H1 (cell line): ENCODE results near the gene SLC17A5. TPM values are rescaled to one million over a fixed set of nuclear protein-coding genes. Genes with fewer than 3 reads are reported as not detected.

Source experiments
- ASH2L ChIP-seq: fragments of 200-600, 300-600 bp; sonication (generic); IDR thresholded peaks from one replicate; pipeline ENCODE4 v1.7.1; 2017; ENCODE audit warnings: low read length
- CBX5 ChIP-seq: fragments of 300-800, 300-1000 bp; sonication (generic); IDR thresholded peaks from 2 replicates; pipeline ENCODE4 v1.7.1; 2016; ENCODE audit warnings: antibody characterized with exemption, low read length, low read depth
- CBX8 ChIP-seq: fragments of 300-800, 300-1000 bp; sonication (generic); IDR thresholded peaks from 2 replicates; pipeline ENCODE4 v1.7.1; 2016; ENCODE audit warnings: low read depth, low read length, borderline replicate concordance
- NANOG ChIP-seq: IDR thresholded peaks from 2 replicates; pipeline ENCODE4 v1.6.1; 2011; ENCODE audit warnings: low read length, low read depth, mild to moderate bottlenecking, inconsistent platforms; ENCODE audit not compliant: insufficient read depth, poor library complexity, severe bottlenecking
- POLR2AphosphoS5 ChIP-seq: IDR thresholded peaks from 2 replicates; pipeline ENCODE4 v1.6.1; 2011; ENCODE audit warnings: low read depth, low read length
- polyA plus RNA-seq, 7 experiments: library from polyadenylated mRNA; depleted of rRNA in 3 of 7; stranded (reverse) in 5 of 7; unstranded in 2 of 7; fragments of >200 nt in 5 of 7; fragments of 200-250 nt in 2 of 7; gene quantifications; 1 replicate in 5 of 7; 2 replicates in 1 of 7; 4 replicates in 1 of 7; pipeline versions ENCODE4 v1.2.1 to v1.2.3, GENCODE V29; 2011 to 2013; ENCODE audit warnings: missing spikeins in 2 of 7, mixed read lengths in 2 of 7
- total RNA-seq: library from RNA; stranded (reverse); fragmentation: NEBNext Ultra II Directional; extraction: Animal tissue kit (Norgen Biotek cat#: 25700); gene quantifications from 2 replicates; pipeline ENCODE4 v1.2.1, GENCODE V29; 2021
- TF ChIP-seq, protein P1 (sequence below): fragments of 300-600 bp; sonication (generic); IDR thresholded peaks from 2 replicates; pipeline ENCODE4 v1.7.1; 2012; ENCODE audit warnings: low read length, moderate library complexity, mild to moderate bottlenecking, inconsistent platforms; ENCODE audit not compliant: insufficient replicate concordance

SLC17A5 gene
- total and polyA plus RNA-seq, 2 of the 8 experiments (the other 6 are each of a cell fraction or from before 2014, with no cell fraction given) = 11.0 to 11.9 TPM

DNA sequence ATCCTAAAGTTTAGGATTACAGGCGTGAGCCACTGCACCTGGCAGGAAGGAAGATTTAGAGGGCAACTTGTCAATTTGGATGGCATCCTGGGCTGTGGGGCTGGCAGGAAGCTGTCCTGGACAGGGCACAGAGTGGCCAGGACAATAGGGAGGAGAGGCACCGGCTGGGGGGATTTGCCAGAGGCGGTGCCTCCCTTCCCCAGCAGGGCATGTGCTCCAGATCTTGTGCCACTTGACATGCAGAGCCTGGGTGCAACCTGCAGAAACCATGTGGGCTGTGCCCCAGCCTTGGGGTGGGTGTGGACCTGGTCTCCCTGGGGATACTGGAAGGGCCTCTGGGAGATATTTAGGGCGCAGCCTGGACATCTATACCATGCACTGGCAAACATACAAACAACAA lies 74.4 kb downstream of the SLC17A5 start (continued):
- TF ChIP-seq, protein P1, sequence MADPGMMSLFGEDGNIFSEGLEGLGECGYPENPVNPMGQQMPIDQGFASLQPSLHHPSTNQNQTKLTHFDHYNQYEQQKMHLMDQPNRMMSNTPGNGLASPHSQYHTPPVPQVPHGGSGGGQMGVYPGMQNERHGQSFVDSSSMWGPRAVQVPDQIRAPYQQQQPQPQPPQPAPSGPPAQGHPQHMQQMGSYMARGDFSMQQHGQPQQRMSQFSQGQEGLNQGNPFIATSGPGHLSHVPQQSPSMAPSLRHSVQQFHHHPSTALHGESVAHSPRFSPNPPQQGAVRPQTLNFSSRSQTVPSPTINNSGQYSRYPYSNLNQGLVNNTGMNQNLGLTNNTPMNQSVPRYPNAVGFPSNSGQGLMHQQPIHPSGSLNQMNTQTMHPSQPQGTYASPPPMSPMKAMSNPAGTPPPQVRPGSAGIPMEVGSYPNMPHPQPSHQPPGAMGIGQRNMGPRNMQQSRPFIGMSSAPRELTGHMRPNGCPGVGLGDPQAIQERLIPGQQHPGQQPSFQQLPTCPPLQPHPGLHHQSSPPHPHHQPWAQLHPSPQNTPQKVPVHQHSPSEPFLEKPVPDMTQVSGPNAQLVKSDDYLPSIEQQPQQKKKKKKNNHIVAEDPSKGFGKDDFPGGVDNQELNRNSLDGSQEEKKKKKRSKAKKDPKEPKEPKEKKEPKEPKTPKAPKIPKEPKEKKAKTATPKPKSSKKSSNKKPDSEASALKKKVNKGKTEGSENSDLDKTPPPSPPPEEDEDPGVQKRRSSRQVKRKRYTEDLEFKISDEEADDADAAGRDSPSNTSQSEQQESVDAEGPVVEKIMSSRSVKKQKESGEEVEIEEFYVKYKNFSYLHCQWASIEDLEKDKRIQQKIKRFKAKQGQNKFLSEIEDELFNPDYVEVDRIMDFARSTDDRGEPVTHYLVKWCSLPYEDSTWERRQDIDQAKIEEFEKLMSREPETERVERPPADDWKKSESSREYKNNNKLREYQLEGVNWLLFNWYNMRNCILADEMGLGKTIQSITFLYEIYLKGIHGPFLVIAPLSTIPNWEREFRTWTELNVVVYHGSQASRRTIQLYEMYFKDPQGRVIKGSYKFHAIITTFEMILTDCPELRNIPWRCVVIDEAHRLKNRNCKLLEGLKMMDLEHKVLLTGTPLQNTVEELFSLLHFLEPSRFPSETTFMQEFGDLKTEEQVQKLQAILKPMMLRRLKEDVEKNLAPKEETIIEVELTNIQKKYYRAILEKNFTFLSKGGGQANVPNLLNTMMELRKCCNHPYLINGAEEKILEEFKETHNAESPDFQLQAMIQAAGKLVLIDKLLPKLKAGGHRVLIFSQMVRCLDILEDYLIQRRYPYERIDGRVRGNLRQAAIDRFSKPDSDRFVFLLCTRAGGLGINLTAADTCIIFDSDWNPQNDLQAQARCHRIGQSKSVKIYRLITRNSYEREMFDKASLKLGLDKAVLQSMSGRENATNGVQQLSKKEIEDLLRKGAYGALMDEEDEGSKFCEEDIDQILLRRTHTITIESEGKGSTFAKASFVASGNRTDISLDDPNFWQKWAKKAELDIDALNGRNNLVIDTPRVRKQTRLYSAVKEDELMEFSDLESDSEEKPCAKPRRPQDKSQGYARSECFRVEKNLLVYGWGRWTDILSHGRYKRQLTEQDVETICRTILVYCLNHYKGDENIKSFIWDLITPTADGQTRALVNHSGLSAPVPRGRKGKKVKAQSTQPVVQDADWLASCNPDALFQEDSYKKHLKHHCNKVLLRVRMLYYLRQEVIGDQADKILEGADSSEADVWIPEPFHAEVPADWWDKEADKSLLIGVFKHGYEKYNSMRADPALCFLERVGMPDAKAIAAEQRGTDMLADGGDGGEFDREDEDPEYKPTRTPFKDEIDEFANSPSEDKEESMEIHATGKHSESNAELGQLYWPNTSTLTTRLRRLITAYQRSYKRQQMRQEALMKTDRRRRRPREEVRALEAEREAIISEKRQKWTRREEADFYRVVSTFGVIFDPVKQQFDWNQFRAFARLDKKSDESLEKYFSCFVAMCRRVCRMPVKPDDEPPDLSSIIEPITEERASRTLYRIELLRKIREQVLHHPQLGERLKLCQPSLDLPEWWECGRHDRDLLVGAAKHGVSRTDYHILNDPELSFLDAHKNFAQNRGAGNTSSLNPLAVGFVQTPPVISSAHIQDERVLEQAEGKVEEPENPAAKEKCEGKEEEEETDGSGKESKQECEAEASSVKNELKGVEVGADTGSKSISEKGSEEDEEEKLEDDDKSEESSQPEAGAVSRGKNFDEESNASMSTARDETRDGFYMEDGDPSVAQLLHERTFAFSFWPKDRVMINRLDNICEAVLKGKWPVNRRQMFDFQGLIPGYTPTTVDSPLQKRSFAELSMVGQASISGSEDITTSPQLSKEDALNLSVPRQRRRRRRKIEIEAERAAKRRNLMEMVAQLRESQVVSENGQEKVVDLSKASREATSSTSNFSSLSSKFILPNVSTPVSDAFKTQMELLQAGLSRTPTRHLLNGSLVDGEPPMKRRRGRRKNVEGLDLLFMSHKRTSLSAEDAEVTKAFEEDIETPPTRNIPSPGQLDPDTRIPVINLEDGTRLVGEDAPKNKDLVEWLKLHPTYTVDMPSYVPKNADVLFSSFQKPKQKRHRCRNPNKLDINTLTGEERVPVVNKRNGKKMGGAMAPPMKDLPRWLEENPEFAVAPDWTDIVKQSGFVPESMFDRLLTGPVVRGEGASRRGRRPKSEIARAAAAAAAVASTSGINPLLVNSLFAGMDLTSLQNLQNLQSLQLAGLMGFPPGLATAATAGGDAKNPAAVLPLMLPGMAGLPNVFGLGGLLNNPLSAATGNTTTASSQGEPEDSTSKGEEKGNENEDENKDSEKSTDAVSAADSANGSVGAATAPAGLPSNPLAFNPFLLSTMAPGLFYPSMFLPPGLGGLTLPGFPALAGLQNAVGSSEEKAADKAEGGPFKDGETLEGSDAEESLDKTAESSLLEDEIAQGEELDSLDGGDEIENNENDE = no peak
- TF ChIP-seq CBX5 (no peak), CBX8 (no peak), ASH2L (no peak), POLR2AphosphoS5 (no peak), NANOG (no peak)
